GM12874 (cell line): ENCODE measurements around the gene PHOX2A.

Source experiments
- CTCF ChIP-seq: IDR thresholded peaks from 2 replicates; pipeline ENCODE4 v1.5.1; 2011; ENCODE audit warnings: low read depth, mild to moderate bottlenecking, control low read depth, low read length, moderate library complexity; ENCODE audit not compliant: insufficient read depth

The PHOX2A gene

GRCh38 chr11:72280037-72280436 is 36.1 kb upstream of the PHOX2A start:
- no peak for TF ChIP-seq CTCF

GRCh38 chr11:72278905-72279304 is 34.9 kb upstream of the PHOX2A start:
- TF ChIP-seq CTCF: no peak

GRCh38 chr11:72274435-72274834 is 30.5 kb upstream of the PHOX2A start:
- TF ChIP-seq CTCF: no peak

- no peak for TF ChIP-seq CTCF
These were observed 28.0 kb upstream of the PHOX2A start for GRCh38 chr11:72271980-72272379.

- no peak for TF ChIP-seq CTCF
These were observed 24.1 kb upstream of the PHOX2A start for GRCh38 chr11:72267956-72268617.

DNA sequence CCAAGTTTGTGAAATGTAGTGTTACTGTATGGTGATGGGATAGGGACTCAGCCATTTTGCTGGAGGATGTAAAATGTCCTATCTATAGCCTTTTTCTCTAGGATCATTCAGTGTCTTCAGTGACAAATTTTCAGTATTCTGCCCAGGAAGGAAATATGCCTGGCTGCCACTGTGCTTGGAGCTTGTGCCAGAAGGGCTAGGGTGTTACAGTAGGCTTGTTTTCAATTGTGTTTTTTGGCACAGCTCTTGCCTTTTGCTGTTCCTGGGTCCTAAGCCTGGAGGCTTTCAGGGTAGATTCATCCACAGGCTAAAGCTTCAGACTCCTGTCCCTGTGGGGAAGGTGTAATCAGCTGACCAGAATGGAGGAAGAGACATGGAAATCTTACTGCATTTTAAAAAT is 22.0 kb upstream of the PHOX2A start:
- no peak for TF ChIP-seq CTCF

DNA sequence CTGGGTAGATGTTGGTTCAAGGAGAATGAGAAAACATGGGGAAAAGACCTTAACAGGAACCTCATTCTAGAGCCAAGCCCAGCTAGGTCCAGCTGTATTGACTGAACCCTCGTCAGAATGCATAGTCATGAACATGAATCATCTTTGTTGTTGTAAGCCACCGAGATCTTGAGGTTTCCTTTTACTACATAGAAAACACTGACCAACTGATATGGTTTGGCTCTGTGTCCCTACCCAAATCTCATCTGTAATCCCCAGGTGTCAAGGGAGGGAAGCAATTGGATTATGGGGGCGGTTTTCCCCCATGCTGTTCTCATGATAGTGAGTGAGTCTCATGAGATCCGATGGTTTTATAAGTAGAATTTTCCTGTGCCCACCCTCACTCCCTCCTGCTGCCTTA is 19.4 kb upstream of the PHOX2A start:
- no peak for TF ChIP-seq CTCF
